Fibroblast of skin of left biceps (primary cell): ENCODE data around the gene TXNRD2.

ENCODE experiments used
- DNase-seq, 2 experiments: peaks; one replicate each; pipeline ENCODE4 v3.0.0-alpha.2; 2013; ENCODE audit warnings: low read depth in 2 of 2

Gene TXNRD2

DNA sequence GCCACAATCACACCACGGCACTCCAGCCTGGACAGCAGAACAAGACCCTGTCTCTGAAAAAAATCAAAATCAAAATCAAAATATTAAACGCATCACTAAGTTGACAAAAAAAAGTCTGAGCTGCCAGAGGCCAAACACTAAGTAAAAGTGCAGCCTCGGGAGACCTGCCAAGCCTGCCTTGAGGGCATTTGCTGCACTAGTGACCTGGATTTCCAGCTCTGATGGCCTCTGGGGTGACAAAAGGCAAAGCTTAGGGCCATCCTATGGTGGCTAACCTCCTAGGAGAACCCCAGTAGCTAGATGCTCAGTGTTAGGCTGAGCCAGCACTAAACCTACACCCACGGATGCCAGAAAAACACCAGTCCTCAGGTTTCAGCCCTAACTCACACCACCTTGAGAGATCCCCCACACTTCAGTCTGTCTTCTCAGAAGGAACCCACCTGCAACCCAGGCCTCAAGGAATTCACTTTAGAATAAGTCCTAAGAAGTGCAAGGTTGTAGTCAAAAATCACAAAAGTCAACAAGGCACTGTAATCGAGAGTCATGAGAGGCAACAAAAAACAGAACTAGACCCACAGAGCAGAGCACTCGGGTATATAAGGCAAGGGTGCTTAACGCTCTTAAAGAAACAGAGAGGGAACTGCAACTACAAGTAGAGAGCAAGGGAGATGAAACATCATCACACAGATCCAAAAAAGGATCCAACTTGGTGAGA, 115.6 kb downstream of the TXNRD2 start:
- no peak for DNase-seq
